A673 (cell line): ENCODE results near the gene ATXN10. TPM values are rescaled to one million over a fixed set of nuclear protein-coding genes. Genes with fewer than 3 reads are reported as not detected.
A peak's percentile ranks its signal among the peaks of the same experiment; 100 is the strongest.

Experiments
- BruUV-seq: library from RNA; stranded (reverse); fragments of 400-500 nt; replicated peaks from 2 replicates; lab custom pipeline; 2021; lab: Mats Ljungman, UMichigan
- CTCF ChIA-PET: fragments of 300-600 bp; sonication (Branson Sonifier 250); formaldehyde crosslinking; loops from one replicate; lab custom pipeline; 2022; ENCODE audit warnings: antibody characterized with exemption; lab: Charles Lee
- POLR2A ChIA-PET: fragments of 300-600 bp; sonication (Branson Sonifier 250); formaldehyde crosslinking; loops from one replicate; lab custom pipeline; 2022; ENCODE audit warnings: antibody characterized with exemption; ENCODE audit not compliant: low non-redundant PET; lab: Charles Lee
- DNase-seq: peaks from one replicate; pipeline ENCODE4 v3.0.0-alpha.2; 2015; ENCODE audit warnings: low spot score
- H3K27ac ChIP-seq: fragments of 200-600 bp; sonication (generic); 2 replicates; pipeline ENCODE4 v1.5.1; 2016; ENCODE audit warnings: mixed run types, low read depth, mild to moderate bottlenecking, mixed read lengths, antibody characterized with exemption, low read length; ENCODE audit not compliant: poor library complexity, severe bottlenecking
- H3K27me3 ChIP-seq: fragments of 200-600 bp; sonication (generic); replicated peaks from 2 replicates; pipeline ENCODE4 v1.6.1; 2017; ENCODE audit warnings: mixed run types, low read depth, mild to moderate bottlenecking, mixed read lengths, antibody characterized with exemption, low read length; ENCODE audit not compliant: insufficient read depth, poor library complexity
- H3K36me3 ChIP-seq: fragments of 200-600 bp; sonication (generic); 2 replicates; pipeline ENCODE4 v1.6.1; 2016; ENCODE audit warnings: mixed run types, mild to moderate bottlenecking, mixed read lengths, antibody characterized with exemption, low read length; ENCODE audit not compliant: insufficient read depth, poor library complexity, severe bottlenecking
- H3K4me1 ChIP-seq: fragments of 200-600 bp; sonication (generic); 2 replicates; pipeline ENCODE4 v1.6.1; 2017; ENCODE audit warnings: mixed run types, mild to moderate bottlenecking, mixed read lengths, antibody characterized with exemption, low read length; ENCODE audit not compliant: insufficient read depth, poor library complexity, severe bottlenecking
- H3K4me3 ChIP-seq: fragments of 200-600 bp; sonication (generic); 2 replicates; pipeline ENCODE4 v1.5.1; 2016; ENCODE audit warnings: low read depth, mixed run types, mild to moderate bottlenecking, mixed read lengths, low read length; ENCODE audit not compliant: poor library complexity, severe bottlenecking
- H3K9me3 ChIP-seq: fragments of 200-600 bp; sonication (generic); 2 replicates; pipeline ENCODE4 v1.6.1; 2016; ENCODE audit warnings: mixed run types, low read depth, mild to moderate bottlenecking, mixed read lengths, antibody characterized with exemption, low read length; ENCODE audit not compliant: poor library complexity, severe bottlenecking
- EZH2 ChIP-seq: fragments of 200-600 bp; sonication (generic); IDR thresholded peaks from 2 replicates; pipeline ENCODE4 v1.6.1; 2017; ENCODE audit warnings: borderline replicate concordance, low read depth, mild to moderate bottlenecking, mixed read lengths, antibody characterized with exemption, low read length; ENCODE audit not compliant: poor library complexity, severe bottlenecking
- intact Hi-C: fragments of 100-400 bp; cut with micrococcal nuclease; formaldehyde crosslinking; loops from one replicate; pipeline ENCODE4 v1.10.0; 2022; ENCODE audit not compliant: unreplicated experiment
- total RNA-seq: library from RNA; stranded (reverse); gene quantifications from 2 replicates; pipeline ENCODE4 v1.2.3, GENCODE V29; 2021
- TF ChIP-seq, protein P1 (sequence below): fragments of 300-800, 200-600 bp; sonication (generic); conservative IDR thresholded peaks from 2 replicates; pipeline ENCODE4 v1.5.1; 2017; ENCODE audit warnings: low read depth, mild to moderate bottlenecking, antibody characterized with exemption, low read length, moderate library complexity, mixed read lengths

Gene ATXN10
- total RNA-seq, 1 experiment from 2014 or later: 294 TPM

DNA sequence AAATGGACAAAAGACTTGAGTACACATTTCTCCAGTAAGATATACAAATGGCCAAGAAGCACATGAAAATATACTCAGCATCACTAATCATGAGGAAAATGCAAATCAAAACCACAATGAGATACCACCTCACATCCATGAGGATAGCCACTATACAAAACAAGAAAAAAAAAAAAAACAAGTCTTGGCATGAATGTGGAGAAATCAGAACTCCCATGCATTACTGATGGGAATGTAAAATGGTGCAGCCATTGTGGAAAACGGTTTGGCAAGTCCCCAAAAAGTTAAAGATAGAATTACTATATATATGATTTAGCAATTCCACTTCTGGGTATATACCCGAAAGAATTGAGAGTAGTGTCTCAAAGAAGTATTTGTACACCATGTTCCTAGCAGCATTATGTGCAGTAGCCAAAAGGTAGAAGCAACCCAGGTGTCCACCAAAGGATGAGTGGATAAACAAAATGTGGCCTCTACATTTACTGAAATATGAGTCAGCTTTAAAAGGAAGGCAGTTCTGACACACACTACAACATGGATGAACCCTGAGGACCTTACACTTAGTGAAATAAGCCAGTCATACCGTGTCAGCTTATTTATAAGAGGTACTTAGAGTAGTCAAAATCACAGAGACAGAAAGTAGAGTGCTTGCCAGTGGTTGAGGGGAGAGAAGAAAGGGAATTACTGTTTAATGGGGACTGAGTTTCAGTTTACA, 159.1 kb downstream of the ATXN10 start:
- ChIA-PET CTCF (no interaction called here), POLR2A (no interaction called here)
- Histone ChIP-seq H3K36me3 (peaks cover 4% of the 10 kb centered on the region), H3K27ac (no peak overlapping the region), H3K9me3 (no peaks in the 10 kb centered on the region), H3K27me3 (no peaks in the 10 kb centered on the region), H3K4me3 (no peak overlapping the region), H3K4me1 (no peaks in the 10 kb centered on the region)
- intact Hi-C loops: no loop called here
- BruUV-seq: no TSS peak
- no peak for DNase-seq
- no peak for TF ChIP-seq EZH2
- TF ChIP-seq, protein P1, sequence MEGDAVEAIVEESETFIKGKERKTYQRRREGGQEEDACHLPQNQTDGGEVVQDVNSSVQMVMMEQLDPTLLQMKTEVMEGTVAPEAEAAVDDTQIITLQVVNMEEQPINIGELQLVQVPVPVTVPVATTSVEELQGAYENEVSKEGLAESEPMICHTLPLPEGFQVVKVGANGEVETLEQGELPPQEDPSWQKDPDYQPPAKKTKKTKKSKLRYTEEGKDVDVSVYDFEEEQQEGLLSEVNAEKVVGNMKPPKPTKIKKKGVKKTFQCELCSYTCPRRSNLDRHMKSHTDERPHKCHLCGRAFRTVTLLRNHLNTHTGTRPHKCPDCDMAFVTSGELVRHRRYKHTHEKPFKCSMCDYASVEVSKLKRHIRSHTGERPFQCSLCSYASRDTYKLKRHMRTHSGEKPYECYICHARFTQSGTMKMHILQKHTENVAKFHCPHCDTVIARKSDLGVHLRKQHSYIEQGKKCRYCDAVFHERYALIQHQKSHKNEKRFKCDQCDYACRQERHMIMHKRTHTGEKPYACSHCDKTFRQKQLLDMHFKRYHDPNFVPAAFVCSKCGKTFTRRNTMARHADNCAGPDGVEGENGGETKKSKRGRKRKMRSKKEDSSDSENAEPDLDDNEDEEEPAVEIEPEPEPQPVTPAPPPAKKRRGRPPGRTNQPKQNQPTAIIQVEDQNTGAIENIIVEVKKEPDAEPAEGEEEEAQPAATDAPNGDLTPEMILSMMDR: no peak

DNA sequence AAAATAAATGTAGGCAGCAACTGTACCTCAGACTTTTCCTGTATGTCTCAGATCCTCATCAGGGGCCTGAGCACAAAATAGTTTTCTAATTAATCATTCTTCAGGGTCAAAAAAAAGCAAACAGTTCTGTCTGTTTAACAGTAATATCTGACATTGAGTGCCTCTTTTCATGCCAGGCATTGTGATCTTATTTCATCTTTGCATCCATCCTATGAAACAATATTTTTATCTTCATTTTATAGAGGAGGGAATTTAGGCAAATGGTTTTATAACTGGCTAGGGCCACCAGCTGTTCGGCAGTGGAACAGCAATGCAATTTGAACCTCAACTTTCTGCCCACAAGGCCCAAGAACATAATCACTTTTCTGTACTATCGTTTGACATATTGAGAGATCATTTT, 159.8 kb downstream of the ATXN10 start:
- Histone ChIP-seq H3K9me3 (no peaks in the 10 kb centered on the region), H3K27ac (no peak overlapping the region), H3K36me3 (peaks cover 4% of the 10 kb centered on the region), H3K27me3 (no peaks in the 10 kb centered on the region), H3K4me1 (no peaks in the 10 kb centered on the region), H3K4me3 (no peak overlapping the region)
- intact Hi-C loops: no loop called here
- ChIA-PET CTCF (no interaction called here), POLR2A (no interaction called here)
- BruUV-seq: no TSS peak
- TF ChIP-seq EZH2: no peak
- TF ChIP-seq, protein P1: peak; percentile 45
- no peak for DNase-seq

DNA sequence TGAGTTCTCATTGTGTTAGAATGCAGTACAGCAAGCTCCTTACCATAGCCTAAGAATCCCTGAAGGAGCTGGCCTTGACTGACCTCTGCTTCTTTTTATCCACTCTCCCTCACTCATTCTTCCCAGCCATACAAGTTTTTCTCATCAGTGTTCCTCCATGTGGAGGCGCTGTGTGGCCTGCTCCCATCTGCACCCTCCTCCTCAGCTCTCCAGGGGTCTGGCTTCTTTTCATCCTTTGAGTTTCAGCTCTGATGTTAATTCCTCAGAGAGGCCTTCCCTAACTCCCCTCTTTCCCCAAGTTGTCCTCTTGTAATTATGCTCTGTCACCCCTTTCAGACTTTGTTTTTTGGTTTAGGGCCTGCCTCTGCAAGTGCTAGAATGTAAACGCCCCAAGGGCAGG, 160.5 kb downstream of the ATXN10 start:
- no peak for DNase-seq
- no peak overlapping the region for H3K27ac ChIP-seq
- H3K27me3 ChIP-seq: no peaks in the 10 kb centered on the region
- intact Hi-C loops: no loop called here
- H3K4me3 ChIP-seq: no peak overlapping the region
- no peaks in the 10 kb centered on the region for H3K4me1 ChIP-seq
- H3K9me3 ChIP-seq: no peaks in the 10 kb centered on the region
- peaks cover 4% of the 10 kb centered on the region for H3K36me3 ChIP-seq
- POLR2A ChIA-PET: no interaction called here
- no TSS peak for BruUV-seq
- CTCF ChIA-PET: no interaction called here
- TF ChIP-seq EZH2: no peak
- TF ChIP-seq, protein P1: peak; percentile 24; the same call in 1 of the 2 replicates
